ENCODE results near the gene MYT1.

Gene MYT1

DNA sequence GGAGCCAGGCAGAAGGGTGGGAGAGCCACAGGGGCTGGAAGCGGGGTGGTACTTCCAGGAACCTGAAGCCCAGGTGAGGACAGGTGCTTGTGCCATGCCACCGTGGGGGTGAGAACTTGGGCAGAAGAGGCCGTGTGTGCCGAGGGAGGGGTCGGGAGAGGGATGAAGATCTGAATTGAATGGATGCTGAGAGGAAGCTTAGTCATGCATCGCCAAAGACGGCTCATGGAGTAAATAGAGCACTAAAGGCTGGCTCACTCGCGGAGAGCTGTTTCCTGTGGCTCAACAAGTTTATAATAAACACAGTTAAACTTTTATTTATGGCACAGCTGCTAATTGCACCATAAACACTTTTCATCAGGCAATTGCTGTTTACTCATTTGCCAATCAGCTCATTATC lies 21.7 kb upstream of the MYT1 start:
- no peaks in the 10 kb centered on the region for H3K36me3 ChIP-seq
- peaks cover 0 to 67% of the 10 kb centered on the region in 2 donors for H3K27me3 ChIP-seq
- H3K9me3 ChIP-seq, result peaks cover 0 to 8% (median 8%) of the 10 kb centered on the region in 3 donors
- peak in 1 of 2 donors; percentile 21 for DNase-seq
- no peaks in the 10 kb centered on the region for H3K4me1 ChIP-seq
- TF ChIP-seq, protein P1, sequence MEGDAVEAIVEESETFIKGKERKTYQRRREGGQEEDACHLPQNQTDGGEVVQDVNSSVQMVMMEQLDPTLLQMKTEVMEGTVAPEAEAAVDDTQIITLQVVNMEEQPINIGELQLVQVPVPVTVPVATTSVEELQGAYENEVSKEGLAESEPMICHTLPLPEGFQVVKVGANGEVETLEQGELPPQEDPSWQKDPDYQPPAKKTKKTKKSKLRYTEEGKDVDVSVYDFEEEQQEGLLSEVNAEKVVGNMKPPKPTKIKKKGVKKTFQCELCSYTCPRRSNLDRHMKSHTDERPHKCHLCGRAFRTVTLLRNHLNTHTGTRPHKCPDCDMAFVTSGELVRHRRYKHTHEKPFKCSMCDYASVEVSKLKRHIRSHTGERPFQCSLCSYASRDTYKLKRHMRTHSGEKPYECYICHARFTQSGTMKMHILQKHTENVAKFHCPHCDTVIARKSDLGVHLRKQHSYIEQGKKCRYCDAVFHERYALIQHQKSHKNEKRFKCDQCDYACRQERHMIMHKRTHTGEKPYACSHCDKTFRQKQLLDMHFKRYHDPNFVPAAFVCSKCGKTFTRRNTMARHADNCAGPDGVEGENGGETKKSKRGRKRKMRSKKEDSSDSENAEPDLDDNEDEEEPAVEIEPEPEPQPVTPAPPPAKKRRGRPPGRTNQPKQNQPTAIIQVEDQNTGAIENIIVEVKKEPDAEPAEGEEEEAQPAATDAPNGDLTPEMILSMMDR (IDR thresholded peaks at IDR 0.05), result no peak
- no peak overlapping the region for H3K27ac ChIP-seq
- no peak overlapping the region for H3K4me3 ChIP-seq
- intact Hi-C loops (cut with DNase I; ENCODE audit: low total_unique reads), result no loop called here

- no peaks in the 10 kb centered on the region for H3K4me1 ChIP-seq
- H3K9me3 ChIP-seq, result peaks cover 0 to 8% (median 8%) of the 10 kb centered on the region in 3 donors
- peak in 1 of 2 donors; percentile 28 for DNase-seq
- H3K4me3 ChIP-seq, result no peak overlapping the region
- no peaks in the 10 kb centered on the region for H3K36me3 ChIP-seq
- peaks cover 0 to 69% of the 10 kb centered on the region in 2 donors for H3K27me3 ChIP-seq
- intact Hi-C loops (cut with DNase I; ENCODE audit: low total_unique reads), result no loop called here
- no peak overlapping the region for H3K27ac ChIP-seq
- TF ChIP-seq, protein P1 (IDR thresholded peaks at IDR 0.05), result no peak
These were observed 21.0 kb upstream of the MYT1 start for GRCh38 chr20:64143018-64143801.

- Histone ChIP-seq H3K4me1 (no peaks in the 10 kb centered on the region), H3K4me3 (no peak overlapping the region), H3K36me3 (no peaks in the 10 kb centered on the region), H3K27me3 (peaks cover 0 to 71% of the 10 kb centered on the region in 2 donors), H3K9me3 (peaks cover 0 to 8% (median 8%) of the 10 kb centered on the region in 3 donors), H3K27ac (no peak overlapping the region)
- DNase-seq, result peak in 1 of 2 donors; percentile 19
- TF ChIP-seq, protein P1 (IDR thresholded peaks at IDR 0.05), result no peak
- intact Hi-C loops (cut with DNase I; ENCODE audit: low total_unique reads), result no loop called here
These were observed 19.9 kb upstream of the MYT1 start for GRCh38 chr20:64144144-64144912.

- intact Hi-C loops (cut with DNase I; ENCODE audit: low total_unique reads), result no loop called here
These were observed 18.6 kb upstream of the MYT1 start for GRCh38 chr20:64145458-64146300.

More at GRCh38 chr20:64145458-64146300, 18.6 kb upstream of the MYT1 start:
- H3K36me3 ChIP-seq, result no peaks in the 10 kb centered on the region
- TF ChIP-seq, protein P1 (IDR thresholded peaks at IDR 0.05), result no peak
- no peaks in the 10 kb centered on the region for H3K4me1 ChIP-seq
- H3K9me3 ChIP-seq, result peaks cover 0 to 8% (median 8%) of the 10 kb centered on the region in 3 donors
- H3K27ac ChIP-seq, result no peak overlapping the region
- H3K4me3 ChIP-seq, result no peak overlapping the region
- H3K27me3 ChIP-seq, result peaks cover 0 to 57% of the 10 kb centered on the region in 2 donors
- peak in 1 of 2 donors; percentile 42 for DNase-seq

Measured in tibial artery (tissue), 4 donors.